Activated effector memory CD4-positive, alpha-beta T cell treated with anti-CD3 and anti-CD28 coated beads, Interleukin-2, amount 50 U/mL, for 16 hours (primary cell): ENCODE results near the gene ZNF860.

Source experiments
- DNase-seq: peaks from one replicate; pipeline ENCODE4 v3.0.0-alpha.2; 2020

The ZNF860 gene

GRCh38 chr3:31981206-31982181 is at the start of gene ZNF860, which contains the start of gene OSBPL10:
ZNF860 (plus strand) TSS chr3:31981750; CDS start chr3:31989080, 7,330 bp downstream.
OSBPL10 (minus strand) TSS chr3:31981262; CDS start chr3:31981179, 83 bp downstream.
- DNase-seq = peak; percentile 69

DNA sequence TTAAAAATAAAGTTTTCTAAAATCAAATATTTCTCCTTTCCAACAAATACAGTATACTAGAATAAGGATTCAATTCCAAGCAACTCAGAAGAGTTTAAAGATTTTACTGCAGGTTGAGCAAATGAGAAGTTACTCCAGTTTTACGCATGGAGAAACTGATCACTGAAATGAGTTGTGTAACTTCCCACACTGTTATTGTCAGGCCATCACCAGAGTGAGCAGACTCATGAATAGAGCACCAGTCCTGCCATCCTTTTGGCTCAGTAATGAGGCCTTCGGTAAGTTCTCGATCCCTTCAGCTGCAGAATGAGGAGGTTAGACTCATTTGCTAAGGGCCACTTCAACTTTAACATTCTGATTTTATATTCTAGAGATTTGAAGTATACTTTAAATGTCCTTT is 48.6 kb upstream of the ZNF860 start:
- DNase-seq = no peak

DNA sequence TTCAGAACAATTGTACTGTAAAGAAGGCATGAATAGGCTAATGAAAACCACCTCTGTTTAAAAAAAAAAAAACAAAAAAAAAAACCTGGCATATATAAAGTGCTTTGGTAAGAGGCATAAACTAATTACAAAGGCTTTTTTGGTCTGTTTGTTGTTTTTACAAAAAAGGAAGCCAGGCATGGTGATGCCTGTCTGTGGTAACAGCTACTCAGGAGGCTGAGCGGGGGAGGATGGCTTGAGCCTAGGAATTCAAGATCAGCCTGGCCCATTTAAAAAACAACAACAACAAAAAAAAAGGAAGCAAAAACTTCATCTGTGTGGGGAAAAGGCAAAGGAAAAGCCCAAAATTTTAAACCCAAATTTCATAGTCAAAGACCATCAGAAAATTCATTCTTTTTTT is 47.5 kb upstream of the ZNF860 start:
- no peak for DNase-seq

DNA sequence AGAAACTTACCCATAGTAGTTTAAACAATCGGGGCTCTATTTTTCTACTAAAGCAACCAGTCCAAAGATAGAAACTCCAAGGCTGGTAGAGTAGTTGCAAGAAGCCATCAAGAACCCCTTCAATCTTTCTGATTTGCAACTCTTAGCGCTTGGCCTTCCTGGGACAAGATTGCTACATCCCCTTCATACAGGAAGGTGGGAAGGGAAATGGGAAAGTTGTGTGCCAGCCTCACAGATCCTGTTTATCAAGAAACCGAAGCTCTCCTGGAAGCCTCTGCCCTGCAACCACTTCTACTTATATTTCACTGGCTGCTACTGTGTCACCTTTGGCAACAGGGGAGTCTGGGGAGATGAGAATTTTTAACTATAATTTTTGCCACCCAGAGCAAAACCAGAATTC is 46.7 kb upstream of the ZNF860 start:
- DNase-seq = no peak

DNA sequence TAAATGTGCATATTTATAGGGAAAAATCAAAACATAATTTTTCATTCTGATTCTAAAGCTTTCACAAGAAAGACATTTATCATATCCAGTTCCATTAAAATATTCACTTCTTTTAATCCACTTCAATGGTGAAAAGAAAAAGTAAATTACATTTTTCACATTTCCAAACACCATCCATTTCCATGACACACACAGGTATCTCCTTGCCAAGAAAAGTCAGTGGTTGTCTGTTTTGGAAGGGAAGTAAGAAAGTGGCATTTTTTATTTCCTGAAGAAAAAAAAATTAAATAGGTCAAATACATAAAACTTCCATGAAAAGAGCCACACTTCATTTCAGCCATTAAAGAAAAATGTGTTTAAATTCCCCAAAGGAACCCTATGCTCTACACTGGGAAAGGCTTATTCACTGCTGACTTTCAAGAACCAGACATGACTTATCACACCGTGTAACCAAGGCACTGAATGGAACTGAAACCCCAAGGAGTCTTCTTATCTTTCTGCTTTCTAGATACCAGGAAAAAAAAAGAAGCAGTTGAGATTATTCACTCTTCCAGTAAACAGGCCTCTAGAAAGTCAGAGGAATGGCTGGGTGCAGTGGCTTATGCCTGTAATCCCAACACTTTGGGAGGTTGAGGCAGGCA is 45.0 kb upstream of the ZNF860 start:
- no peak for DNase-seq

- DNase-seq = no peak
Measured at GRCh38 chr3:31937225-31937624, 44.3 kb upstream of the ZNF860 start.

DNA sequence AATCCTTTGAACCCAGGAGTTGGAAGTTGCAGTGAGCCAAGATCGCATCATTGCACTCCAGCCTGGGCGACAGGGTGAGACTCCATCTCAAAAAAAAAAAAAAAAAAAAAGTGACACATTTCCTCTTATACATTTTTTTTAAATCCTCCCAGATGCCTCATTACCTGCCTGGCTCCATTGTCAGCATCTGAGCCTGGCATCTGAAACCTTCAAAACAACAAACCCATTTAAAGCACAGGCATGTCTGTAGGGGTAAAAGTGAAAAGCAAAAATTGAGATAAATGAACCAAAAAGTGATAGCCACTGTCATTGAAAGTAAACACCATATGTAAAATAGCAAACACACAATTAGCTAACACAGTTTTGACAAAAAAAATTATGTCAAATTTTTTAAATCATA is 39.1 kb upstream of the ZNF860 start:
- no peak for DNase-seq

DNA sequence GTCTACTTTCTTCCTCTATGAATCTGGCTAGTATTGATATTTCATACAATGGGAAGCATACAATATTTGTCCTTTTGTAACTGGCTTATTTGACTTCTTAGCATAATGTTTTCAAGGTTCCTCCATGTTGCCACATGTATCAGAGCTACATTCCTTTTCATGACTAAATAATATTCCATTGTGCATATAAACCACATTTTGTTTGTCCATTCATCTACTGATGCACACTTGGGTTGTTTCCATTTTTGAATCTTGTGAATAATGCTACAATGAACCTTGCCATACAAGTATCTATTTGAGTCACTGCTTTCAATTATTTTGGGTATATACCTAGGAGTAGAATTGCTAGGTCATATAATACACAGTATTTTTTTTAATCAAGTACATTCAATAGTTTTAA is 38.5 kb upstream of the ZNF860 start:
- no peak for DNase-seq

- DNase-seq = no peak
Measured at GRCh38 chr3:31945738-31946052, 35.9 kb upstream of the ZNF860 start.

GRCh38 chr3:31946484-31947081 is 35.0 kb upstream of the ZNF860 start:
- DNase-seq = no peak

GRCh38 chr3:31947162-31947561 is 34.4 kb upstream of the ZNF860 start:
- DNase-seq = no peak

DNA sequence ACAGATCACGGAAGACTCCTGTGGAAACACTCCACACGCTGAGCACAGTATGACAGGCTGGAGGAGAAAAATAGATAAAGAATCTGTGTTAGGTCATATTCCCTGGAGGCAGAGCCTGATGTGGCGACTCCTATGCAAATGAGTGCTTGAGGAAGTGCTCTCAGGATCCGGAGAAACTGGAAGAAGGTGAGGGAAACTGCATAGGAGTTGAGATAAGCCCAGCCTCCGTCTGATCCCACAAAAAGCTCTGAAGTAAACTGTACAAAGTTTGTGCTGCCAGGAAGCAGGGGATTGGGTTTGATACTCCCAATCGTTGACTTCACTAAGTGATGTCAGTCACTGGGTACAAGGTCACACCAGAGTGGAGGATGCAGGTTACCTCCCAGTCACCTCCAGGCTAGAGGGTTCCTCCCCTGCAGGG is 33.9 kb upstream of the ZNF860 start:
- no peak for DNase-seq

GRCh38 chr3:31948280-31948679 is 33.3 kb upstream of the ZNF860 start:
- no peak for DNase-seq

DNA sequence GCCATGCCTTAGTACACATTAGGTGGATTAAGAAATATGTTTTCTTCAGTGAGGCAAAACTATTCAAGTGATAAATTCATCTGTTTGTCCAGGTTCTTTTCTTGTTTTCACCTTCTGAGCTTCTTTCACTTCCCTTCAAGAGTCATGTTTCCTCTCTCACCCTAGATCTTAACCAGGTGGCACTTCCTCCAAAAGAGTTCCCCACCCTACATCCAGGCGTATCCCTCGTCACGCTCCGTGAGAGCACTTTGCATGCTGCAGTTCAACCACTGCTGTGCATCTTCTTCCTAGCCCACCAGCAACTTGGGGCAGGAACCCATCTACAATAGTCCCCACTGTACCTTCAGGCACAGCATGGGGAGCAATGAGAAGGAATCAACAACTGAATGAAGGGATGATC is 29.3 kb upstream of the ZNF860 start:
- DNase-seq = no peak

DNA sequence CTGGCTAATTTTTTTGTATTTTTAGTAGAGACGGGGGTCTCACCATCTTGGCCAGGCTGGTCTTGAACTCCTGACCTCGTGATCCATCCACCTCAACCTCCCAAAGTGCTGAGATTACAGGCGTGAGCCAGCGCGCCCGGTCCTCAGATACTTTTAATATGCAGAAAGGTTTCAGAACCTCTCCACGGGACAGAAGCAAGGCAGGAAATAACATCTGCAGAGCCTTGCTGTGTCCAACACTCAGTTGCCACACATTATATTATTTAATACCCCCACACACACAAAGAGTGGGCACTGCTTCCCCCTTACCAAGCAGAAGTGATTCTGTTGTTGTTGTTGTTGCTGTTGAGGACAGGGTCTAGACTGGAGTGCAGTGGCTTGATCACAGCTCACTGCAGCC is 28.5 kb upstream of the ZNF860 start:
- no peak for DNase-seq

DNA sequence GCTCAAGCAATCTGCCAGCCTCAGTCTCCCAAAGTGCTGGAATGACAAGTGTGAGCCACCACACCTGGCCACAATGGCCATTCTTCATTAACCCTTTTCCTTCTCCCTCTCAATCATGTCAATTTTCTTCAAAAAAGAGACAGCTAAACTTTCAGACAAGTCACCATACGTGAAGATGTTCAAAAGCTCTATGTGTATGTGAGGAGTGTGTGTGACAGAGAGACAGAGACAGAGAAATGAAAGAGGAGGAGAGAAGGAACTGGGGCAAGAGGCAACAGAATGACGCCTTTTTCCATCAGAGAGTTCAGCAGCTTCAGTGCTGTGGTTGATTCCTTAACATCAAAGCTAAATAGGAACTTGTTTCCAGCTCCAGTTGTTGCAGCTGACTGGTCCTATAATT is 27.9 kb upstream of the ZNF860 start:
- no peak for DNase-seq

DNA sequence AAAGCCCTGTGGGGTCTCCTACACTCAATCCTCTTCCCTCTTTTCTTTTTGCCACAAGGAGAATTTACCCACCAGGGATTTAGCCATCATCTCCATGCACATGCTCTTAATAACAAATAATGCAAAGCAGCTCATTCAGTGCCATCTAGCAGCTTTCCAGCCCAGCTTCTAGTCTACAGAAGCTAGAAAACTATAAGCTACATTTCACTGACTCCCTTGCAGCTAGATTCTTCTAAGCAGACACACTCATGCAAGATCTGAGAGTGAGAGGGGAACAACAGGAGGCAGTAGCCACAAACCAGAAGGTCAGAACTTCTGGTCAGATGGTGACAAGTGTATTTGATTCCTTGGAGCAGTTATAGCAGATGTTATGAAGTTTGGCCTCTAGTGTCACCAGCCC is 26.0 kb upstream of the ZNF860 start:
- DNase-seq = no peak

- no peak for DNase-seq
Measured at GRCh38 chr3:31957106-31957505, 24.4 kb upstream of the ZNF860 start.

GRCh38 chr3:31958701-31959152 is 22.8 kb upstream of the ZNF860 start:
- no peak for DNase-seq

DNA sequence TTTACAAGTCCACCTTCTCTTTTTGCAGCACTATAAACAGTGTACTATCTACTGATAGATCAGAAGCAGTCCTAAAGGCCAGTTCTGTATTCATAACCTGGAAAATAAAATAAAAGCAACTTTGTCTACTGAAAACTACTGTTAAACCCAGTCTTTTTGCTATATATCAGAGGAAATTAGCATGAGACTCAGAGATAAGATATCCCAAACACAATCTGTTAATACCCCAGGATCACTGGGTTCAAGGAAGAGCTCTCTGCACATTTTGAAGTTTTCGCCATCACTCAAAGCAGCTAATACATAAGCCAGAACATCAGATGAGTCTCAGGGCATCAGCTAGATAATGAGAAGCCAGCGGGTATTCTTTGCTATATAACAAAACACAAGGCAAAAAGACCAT is 22.3 kb upstream of the ZNF860 start:
- DNase-seq = no peak

- no peak for DNase-seq
Measured at GRCh38 chr3:31959951-31960792, 21.4 kb upstream of the ZNF860 start.

DNA sequence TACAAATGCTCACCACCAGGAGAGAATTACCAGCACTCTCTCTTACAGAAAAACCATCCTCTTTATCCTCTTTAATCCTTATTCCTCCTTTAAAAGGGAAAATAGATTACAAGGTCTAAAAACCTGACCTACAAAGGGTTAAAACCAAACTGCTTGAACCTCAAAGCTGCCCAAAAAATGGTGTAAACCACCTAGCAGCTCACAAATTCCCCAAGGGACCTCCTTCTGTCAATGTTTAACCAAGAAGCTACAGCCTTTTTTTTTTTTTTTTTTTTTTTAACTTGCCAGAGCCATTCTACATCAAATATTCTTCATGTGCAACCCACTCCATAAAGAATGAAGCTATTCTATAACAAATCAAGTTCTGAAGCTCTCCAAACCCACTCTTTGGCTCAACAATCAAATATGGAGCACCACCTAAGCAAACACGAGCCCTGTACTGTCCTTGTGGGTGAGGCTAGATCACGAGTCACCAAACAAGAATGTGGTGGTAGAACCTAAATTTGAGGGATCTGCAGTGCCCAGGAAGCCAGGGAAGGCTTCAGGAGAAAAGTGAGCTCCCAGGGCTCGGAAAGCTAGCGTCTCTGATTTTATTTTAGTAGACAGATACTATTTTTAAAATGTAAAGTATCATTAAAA is 20.6 kb upstream of the ZNF860 start:
- DNase-seq = no peak
